Stimulated activated CD8-positive, alpha-beta memory T cell treated with anti-CD3 and anti-CD28 coated beads, Interleukin-15, amount 100 ng/mL, for 24 hours (primary cell): ENCODE data around the gene JAKMIP1.

Source experiments
- DNase-seq: peaks from one replicate; pipeline ENCODE4 v3.0.0-alpha.2; 2020; ENCODE audit warnings: low read depth

JAKMIP1 gene

GRCh38 chr4:6200011-6200921, at the start of gene JAKMIP1:
Gene JAKMIP1, minus strand, starts transcription at chr4:6200549. Its CDS starts 87,699 bp downstream, at chr4:6112850.
- DNase-seq: peak; percentile 81

- no peak for DNase-seq
Observed at GRCh38 chr4:6248394-6248793, 48.0 kb upstream of the JAKMIP1 start.

- no peak for DNase-seq
Observed at GRCh38 chr4:6246170-6246634, 45.9 kb upstream of the JAKMIP1 start.

- DNase-seq: no peak
Observed at GRCh38 chr4:6245246-6246169, 45.2 kb upstream of the JAKMIP1 start.

GRCh38 chr4:6242271-6243029, 42.1 kb upstream of the JAKMIP1 start:
- DNase-seq: no peak

- no peak for DNase-seq
Observed at GRCh38 chr4:6241062-6241845, 40.9 kb upstream of the JAKMIP1 start.

- DNase-seq: no peak
Observed at GRCh38 chr4:6239968-6240367, 39.6 kb upstream of the JAKMIP1 start.

- no peak for DNase-seq
Observed at GRCh38 chr4:6239486-6239885, 39.1 kb upstream of the JAKMIP1 start.

- DNase-seq: no peak
Observed at GRCh38 chr4:6236816-6237390, 36.6 kb upstream of the JAKMIP1 start.

GRCh38 chr4:6235901-6236640, 35.7 kb upstream of the JAKMIP1 start:
- no peak for DNase-seq

- DNase-seq: no peak
Observed at GRCh38 chr4:6235012-6235411, 34.7 kb upstream of the JAKMIP1 start.

- no peak for DNase-seq
Observed at GRCh38 chr4:6233929-6234328, 33.6 kb upstream of the JAKMIP1 start.

- no peak for DNase-seq
Observed at GRCh38 chr4:6232836-6233785, 32.8 kb upstream of the JAKMIP1 start.

- DNase-seq: no peak
Observed at GRCh38 chr4:6231663-6232165, 31.4 kb upstream of the JAKMIP1 start.

- no peak for DNase-seq
Observed at GRCh38 chr4:6230827-6231662, 30.7 kb upstream of the JAKMIP1 start.

- DNase-seq: no peak
Observed at GRCh38 chr4:6230502-6230785, 30.1 kb upstream of the JAKMIP1 start.

- DNase-seq: no peak
Observed at GRCh38 chr4:6229671-6230501, 29.5 kb upstream of the JAKMIP1 start.
